GM19455 (cell line): ENCODE results near the gene PRAC1.

Source experiments
- ATAC-seq: cut with Tn5 transposase; IDR thresholded peaks from one replicate; pipeline ENCODE4 v1.9.1; 2021; ENCODE audit not compliant: unreplicated experiment

Gene PRAC1

DNA sequence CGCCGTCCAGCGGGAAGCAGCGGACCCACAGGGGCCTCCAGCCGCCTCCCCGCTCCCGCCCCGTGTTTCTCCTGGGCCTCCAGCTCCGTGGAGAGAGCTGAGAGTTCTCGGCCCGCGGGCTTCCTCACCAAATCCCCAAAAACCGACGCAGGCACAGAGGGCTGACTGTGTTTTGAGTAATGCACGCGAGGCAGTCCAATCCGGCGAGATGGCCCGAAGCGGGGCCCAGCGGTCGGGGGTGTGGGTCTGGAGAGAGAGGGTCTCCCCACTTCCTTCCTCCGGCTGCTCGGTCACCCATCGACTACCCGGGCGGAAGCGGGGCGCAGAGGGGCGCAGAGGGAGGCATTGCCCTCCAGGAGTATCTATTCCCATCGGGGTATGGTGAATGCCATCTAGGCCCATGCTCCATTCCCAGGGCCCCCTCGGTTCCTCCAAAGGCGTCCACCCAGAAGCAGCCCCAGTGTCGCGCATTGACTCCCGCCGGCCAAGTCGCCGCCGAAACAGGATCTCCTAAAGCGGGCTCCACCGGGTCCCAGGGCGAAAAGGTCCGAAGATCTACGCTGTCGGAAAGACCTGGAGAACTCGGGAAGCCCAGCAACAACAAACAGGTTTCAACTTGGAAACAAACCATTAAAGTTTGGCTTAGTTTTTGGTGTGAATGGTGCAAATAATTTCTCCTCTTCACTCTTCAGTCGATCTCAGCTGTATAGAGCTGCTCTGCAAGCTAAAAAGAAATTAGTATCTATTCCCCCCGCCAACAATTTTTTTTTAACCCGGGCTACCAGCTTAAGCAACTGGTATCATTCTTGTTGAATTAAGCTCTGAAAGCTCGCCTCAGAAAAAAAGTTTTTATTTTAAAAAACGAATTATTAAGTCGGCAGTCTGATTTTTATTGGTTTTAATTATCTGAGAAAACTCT, 25.4 kb upstream of the PRAC1 start:
- ATAC-seq, result no peak

DNA sequence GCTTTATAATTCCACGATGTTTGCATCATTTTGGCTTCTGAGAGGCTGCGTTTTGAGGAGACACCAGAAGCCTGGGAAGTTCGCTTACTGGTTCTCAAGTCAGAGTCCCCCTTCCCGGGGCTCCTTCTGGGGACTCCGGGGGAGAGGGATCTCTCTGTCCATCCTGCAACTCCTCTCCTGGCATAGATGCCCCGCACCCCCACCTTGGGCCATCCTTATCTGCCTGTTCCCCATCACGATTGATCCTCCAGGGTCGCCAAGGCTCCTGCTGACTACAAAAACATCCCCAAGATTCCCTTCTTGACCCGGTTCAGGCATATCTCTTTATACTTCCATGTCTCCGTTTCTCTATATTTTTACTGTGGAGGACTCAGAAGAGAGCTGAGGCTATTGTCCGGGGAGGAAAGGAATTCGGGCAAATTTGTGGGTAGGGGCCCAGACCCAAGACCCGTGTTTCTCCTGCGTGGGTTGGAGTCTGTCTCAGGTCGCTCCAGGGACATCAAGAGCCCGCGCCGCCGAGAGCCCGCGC, 24.7 kb upstream of the PRAC1 start:
- ATAC-seq, result no peak

DNA sequence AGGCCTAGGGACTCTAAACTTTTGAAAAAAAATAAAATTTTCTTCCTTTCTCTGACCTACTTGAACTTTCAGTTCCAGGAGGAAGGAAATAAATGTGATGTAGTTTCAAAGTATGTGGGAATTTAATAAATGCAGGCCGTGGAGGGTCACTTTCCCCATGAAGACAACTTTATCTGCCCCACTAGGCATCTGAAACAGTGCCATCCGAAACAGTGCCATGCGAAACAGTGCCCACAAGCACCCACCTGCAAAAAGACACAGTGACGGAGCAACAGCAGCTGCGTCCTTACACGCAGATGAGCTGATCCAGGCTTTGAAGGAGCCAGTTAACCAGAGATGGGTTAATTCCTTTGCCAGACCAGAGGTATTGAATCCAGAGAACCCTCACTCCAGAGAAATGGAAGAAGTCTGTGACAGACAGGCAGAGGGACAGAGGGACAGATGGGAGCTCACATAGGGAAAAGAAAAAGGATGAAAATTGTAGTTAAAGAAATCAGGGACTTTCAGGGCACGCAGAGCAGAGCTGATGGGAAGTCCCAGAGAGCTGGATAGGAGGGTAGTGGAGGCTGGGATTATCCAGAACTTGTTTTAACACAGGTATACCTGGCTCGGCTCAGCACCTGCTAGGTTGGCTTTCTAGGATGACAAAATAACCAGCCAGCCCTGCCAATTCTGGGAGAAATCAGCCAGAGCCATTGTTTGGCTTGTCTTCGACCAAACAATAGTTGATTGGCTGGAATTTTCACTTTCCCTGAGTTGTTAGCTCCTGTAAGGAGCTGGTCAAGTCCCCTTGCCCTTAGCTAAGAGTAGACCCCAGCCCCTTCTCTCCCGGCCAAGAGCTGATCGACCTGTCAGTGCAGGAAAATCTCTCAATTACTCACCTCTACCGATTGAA, 23.3 kb upstream of the PRAC1 start:
- ATAC-seq, result no peak

DNA sequence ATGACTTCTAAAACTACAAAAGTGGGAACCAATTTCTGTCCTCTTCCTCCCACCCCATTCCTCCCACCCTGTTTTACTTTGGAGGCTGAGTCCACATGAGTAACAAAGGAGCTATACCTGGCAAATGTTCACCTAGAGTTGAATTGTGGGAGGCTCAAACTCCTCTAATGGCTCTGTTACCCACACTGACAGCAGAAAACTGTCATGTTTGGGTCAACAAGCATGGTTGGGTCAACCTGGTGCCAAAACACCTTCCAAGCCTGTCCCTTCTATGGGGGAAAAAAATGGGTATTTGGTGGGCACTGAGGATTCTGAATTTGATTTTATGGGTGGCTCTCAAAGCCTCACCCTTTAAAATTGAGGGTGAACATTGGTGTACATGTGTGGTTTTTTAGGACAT, 18.2 kb upstream of the PRAC1 start:
- no peak for ATAC-seq

DNA sequence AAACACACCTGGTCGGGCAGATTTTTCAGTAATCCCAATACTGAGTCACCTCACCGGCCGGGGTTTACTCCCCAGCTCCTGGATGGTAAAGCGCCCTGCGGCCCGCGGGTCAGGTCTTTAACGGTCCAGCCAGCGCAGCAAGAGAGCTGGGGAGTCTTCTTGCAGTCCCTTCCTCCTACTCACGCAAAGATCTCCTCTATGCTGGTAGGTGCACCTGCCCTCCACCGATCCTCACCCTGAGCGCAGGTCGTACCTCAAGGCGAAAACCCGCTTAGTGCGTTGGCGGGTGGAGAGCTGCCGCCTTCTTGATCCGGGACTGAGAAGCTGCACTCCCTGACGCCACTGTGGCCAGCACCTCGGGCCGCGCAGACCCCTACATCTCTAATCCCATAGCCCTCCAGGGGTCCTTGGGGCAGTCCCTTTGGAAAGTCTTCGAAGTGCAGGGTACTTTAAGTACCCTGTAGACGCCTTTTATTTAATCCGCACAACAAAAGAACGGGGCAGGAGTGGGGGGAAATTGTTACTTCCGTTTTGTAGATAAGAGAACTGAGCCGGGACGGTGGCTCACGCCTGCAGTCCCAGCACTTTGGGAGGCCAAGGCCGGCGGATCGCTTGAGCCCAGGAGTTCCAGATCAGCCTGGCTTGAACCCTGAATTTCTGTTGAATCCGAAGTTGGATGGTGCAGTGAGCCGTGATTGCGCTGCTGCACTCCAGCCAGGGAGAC, 16.6 kb upstream of the PRAC1 start:
- ATAC-seq, result no peak

DNA sequence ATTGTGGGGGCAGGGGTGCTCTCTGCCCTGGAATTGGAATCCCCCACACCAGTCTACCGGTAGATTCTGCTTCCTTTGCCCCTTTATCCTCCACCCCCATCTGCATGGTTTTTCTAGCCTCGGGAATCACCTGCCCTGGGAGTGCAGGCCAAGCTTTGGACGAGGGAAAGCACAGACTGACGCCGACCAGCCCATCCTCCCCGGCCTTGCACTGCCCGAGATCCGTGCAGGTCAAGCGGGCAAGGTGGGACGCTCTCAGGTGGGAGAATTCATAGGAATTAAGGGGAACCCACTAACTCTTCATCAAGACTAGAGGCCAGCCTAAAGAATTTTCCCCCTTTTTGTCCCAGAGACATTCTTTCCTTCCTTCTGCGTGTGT, 16.1 kb upstream of the PRAC1 start:
- no peak for ATAC-seq

DNA sequence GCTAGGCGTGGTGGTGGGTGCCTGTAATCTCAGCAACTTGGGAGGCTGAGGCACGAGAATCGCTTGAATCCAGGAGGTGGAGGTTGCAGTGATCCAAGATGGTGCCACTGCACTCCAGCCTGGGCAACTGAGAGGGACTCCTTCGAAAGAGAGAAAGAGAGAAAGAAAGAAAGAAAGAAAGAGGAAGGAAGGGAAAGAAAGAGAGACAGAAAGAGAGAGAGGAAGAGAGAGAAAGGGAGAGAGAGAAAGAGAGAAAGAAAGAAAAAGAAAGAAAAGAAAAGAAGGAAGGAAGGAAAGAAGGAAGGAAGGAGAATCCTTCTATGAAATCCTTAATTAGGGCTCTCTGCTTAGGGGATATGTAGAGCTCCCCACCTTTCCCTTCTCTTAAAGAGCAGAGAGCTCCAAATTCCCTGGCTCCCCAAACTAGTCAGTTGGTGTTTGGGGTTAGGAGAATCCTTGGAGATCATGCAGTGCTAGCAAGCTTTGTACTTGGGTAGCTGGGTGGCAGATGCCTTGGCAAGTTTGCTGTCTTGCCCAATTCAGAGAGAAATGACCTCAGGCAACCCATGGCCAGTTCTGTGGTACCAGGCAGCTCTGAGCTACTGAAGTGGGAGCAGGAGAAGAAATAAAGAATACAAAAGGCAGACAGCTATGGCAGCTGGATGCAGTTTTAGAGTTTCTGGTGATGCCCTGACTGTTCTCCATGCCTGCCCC, 15.2 kb upstream of the PRAC1 start:
- ATAC-seq, result no peak

DNA sequence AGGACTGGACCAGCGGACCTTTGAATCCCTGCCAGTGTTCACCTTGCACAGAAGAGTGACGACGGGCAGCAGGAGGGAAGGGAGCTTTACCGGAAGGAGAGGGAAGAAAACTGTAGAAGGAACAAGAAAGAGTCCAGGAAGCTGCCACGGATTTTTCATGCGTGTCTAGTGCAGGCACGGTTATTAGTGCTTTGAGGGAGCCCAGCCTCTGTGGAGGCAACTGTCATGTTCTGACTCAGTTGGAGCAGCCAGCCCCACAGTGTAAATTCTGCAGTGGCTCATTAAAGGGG, 12.7 kb upstream of the PRAC1 start:
- ATAC-seq, result no peak

DNA sequence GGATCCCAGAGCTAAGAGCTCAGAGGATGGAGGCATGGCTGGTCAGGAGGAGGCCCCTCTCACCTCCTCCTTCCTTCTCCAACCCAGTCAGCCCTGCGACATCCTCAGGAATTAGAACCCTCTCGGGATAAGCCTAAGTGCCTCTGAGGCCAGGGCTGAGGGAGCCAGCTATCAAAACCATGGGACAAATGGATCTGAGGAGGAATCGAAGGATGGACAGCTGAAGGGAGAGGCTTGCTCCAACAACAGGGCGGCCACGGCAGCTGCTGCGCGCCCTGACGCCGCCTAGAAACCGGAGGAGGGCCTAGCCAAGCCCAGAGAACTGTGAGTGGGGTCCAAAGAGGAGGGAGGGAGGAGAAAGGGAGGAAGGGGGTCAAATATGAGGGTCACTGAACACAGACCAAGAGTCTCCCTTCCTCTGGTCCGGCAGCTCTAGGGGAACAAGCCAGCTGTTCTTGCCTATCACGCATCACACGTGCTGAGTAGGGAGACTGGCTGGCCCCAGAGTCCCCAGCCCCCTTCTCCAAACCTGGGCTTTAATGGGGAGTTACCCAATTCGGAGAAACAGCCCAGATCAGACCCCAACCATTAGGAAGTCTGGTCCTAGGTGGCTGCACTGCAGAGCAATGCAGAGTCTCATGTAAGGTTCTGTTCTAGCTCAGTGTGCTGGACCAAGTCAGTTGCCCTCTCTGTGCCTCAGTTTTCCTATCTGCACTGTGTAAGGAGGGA, 12.2 kb upstream of the PRAC1 start:
- no peak for ATAC-seq

DNA sequence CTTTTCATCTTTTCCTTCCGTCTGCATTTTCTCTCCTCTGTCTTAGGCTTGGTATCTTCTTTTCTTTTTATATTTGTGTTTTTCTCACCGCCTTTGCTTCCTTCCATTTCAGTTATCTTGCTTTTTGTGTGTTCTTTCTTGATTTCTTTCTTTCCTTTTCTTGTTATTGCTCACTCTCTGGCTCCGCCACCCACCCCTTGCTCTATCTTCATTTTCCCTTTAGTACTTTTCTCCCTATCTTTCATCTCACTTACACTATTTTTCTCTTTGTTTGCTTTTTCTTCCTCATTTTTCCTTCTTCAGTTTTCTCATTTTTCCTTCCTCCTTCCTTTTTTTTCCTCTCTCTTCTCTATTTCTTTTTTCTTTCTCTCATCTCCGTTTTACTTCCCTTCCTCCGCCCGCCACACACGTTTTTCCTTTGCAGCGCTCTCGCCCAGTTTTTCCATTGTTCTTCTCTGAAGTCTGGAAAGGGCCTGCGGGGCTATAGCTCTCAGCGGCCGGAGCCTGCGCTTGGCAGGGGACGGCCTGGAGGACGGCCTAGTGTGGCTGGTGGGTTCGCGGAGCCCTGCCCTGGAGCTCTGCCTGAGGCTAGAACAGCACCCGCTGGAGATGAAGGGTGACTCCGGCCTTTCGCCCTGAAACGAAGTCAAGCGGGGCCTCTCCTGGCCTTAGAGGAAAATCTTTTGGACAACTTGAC, 11.5 kb upstream of the PRAC1 start:
- no peak for ATAC-seq

DNA sequence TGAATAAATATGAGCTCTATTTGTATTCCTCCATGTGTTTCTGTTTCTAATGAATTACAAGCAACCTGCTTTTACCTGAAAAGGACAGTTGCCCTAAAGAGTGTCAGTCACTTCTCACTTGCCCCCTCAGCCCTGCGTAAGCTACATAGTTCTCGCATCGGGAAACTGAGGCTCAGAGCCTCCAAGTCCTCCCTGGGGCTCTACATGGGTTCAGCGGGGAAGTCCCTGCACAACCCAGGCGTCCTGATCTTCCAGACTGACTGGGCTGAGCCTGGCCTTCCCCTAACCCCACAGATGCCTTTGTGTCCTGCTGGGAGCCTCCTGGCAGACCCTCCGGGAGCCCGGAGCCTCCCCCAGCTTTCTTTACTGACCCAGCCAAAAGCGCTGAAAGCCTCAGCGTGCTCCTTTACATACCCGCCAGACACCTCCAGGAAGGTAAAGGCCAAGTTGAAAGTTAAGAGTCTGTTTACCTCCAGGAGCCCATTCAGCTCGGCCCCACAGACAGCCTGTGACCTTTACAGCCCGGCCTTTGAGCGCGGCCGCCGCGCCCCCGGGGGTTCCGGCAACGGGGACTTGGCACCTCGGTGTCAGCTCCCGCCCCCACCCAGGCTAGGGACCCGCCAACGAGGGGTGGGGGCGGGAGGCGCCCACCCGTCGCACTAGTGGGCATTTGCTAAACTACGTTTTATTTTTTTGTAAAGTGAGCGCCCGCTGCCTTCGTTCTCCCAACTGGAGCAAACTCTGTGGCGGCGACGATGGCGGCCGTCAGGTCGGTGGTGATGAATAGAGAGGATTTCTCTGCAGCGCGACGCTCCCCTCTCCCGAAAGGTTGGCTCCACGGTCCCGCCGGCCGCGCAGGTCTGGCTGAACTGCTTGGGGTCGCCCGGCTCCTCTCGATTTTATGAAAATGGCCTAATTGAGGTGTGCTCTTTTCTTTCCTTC, 10.6 kb upstream of the PRAC1 start:
- ATAC-seq, result no peak

DNA sequence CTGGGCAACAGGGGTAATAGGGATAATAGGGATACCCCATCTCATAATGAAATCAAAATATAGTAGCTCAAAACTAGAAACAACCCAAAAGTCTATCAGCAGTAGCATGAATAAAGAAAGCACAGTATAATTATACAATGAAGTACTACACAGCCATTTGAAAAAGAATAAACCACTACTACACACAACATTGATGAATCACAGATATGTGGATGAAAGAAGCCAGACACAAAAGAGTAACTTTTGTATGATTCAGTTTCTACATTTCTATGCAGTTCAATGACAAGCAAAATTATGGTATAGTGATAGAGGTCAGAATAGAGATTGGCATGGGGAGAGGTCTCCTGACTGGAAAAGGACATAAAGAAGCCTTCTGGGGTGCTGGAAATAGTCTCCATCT, 9.0 kb upstream of the PRAC1 start:
- ATAC-seq, result no peak

DNA sequence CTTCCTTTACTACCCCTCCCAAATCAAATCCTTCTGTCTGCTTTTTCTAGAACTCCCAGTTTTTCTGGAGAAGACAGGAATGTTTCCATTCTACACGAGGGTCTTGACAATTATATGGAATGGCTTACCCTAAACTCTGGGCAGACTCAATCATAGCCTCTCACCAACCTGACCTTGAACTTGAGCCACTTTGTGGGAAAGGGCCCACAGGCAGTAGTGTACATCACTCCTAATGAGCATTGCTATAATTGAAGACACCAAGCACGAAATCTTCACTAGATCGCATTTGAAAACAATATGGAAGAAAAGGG, 7.9 kb upstream of the PRAC1 start:
- ATAC-seq, result no peak

DNA sequence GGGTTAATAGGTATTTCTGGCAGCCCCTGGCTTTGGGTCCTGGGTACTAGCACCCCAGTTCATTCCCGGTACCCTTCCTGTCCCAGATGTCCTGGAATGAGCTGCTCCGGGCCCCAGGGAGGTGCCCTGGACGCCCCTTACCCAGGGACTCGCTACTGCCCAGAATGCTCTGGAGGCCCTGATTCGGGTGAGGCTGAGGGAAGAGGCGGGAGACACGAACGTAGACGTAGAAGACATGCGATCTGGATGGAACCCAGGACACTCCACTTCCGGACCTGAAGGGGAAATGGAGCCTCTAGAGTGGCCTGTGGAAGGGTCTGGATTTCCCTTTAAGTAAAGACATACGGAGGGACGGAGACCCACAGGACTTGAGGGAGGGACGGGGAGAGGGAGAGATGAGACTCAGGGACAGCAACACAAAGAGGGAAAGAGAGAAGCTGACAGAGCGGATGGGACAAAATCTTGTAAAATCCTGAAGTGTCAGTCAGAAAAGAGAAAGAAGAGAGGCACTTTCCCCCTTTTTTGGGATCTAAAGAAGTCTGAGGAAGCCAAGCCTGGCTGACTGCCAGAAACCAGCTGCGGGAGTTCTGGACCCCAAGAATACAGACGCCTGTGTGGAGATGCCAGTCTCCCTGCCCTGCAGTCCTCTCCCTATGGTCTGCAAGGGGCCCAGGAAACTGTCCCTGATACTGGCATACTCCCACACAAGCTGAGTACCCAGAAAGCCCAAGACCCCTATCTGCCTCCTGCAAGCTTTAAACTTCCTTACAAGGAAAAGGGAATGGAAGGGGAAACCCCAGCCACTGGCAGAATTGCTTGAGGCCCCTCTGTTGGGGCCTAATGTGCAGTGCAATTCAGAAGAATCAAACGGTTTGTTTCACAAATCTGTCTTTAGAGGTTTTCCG, 7.3 kb upstream of the PRAC1 start:
- ATAC-seq, result no peak

DNA sequence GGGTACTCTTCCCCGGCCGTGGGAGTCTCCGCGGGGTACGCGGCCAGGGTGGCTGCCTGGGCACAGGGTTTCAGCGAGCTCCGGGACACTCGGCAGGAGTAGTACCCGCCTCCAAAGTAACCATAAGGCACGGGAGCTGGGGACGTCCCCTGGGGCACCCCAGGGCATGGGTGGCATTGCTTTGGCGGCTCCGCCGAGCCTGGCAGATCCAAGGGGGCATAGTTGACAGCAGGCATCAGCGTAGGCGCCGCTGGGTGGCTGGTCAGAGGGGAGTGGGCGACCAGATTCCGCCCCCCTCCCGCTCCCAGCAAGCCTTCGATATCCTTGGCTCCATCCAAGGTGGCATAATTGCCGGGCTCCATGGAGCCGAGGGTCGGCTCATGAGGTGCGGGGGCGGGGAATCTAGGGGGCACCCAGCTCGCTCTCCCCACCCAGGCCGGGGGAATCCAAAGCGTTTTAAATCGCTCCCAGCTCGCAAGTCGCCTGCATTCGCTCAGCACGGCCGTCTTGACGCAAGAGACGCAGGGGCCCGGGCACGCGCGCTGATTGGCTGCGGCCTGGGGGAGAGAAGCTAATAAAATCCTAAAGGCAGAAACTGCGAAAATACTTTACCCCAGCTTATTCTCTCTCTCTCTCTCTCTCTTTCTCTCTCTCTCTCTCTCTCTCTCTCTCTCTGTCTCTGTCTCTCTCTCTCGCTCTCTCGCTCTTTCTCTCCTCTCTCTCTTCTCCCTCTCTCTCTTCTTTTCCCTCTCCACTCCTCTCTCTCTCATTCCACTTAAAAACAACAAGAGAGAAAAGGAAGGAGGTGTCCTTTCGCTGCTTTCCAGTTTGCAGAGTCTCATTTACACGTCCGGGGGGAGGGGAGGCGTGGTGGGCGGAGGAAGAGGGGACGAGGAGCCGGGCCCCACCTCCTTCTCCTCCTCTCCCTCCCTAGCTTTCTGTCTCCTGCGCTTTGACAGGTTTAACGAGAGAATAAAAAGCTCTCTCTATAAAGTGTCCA, 6.2 kb upstream of the PRAC1 start, which contains the start of gene HOXB13:
Gene HOXB13 (minus strand): TSS at position 519 of the 1,000 bp plus-strand sequence. CDS start 157 bp downstream, at position 362.
- ATAC-seq, result no peak
